Hematopoietic multipotent progenitor cell treated with erythropoietin and hydrocortisone succinate and interleukin-3 and kit ligand, for 15 days (in vitro differentiated cells): ENCODE data around the gene HNRNPAB.
"Not testable (repeated sequence)": the region's sequence is repeated elsewhere in the genome, so short reads cannot be mapped to it uniquely, and the experiment has no call there.

ENCODE experiments used
- DNase-seq: peaks from one replicate; pipeline ENCODE4 v3.0.0-alpha.2; 2015; ENCODE audit warnings: low spot score

The HNRNPAB gene

GRCh38 chr5:178196986-178197385 is 7.3 kb upstream of the HNRNPAB start:
- no peak for DNase-seq

GRCh38 chr5:178198151-178198550 is 6.2 kb upstream of the HNRNPAB start:
- not testable (repeated sequence) for DNase-seq

DNA sequence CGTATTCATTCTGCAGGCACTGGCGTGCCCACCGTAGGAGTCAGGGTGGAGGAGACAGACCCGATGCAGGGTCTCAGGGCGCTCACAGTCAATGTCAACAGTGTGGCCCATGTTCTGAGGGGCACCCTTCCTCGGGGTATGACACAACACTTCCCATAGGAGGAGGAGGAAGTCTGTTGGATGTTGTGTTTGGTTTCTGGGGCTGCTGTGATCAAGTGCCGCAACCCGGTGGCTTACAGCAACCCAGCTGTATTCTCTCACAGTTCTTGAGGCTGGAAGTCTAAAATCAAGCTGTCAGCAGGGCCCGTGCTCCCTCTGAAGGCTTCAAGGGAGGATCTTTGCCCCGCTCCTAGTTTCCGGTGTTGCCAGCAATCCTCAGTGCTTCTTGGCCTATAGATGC is 5.6 kb upstream of the HNRNPAB start:
- no peak for DNase-seq

GRCh38 chr5:178199581-178200434 is 4.5 kb upstream of the HNRNPAB start:
- DNase-seq = no peak

DNA sequence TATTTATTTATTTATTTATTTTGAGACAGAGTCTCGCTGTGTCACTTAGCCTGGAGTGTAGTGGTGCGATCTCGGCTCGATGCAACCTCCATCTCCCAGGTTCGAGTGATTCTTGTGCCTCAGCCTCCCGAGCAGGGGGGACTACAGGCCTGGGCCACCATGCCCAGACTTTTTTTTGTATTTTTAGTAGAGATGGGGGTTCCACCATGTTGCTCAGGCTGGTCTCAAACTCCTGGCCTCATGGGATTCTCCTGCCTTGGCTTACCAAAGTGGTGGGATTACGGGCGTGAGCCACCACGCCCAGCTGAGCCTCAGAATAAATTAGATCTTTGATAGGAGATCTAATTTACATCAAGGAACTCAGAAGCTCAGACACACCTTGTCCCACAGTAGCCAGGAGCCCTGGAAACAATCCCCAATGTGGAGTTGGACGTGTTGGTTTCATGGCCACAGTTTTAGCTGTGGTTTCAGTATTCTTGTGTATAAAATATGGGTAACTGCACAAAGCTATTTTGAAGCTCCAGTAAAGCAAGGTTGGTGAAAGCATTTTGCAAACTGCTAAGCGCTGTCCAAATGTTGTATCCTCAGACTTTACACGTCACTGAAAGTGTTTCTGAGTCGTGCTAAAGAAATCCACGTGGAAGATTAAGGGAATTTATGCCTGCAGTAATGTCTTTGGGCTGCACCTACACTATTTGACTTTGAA is 3.0 kb upstream of the HNRNPAB start:
- DNase-seq = no peak

- no peak for DNase-seq
These were observed 2.5 kb upstream of the HNRNPAB start for GRCh38 chr5:178201927-178202235.

DNA sequence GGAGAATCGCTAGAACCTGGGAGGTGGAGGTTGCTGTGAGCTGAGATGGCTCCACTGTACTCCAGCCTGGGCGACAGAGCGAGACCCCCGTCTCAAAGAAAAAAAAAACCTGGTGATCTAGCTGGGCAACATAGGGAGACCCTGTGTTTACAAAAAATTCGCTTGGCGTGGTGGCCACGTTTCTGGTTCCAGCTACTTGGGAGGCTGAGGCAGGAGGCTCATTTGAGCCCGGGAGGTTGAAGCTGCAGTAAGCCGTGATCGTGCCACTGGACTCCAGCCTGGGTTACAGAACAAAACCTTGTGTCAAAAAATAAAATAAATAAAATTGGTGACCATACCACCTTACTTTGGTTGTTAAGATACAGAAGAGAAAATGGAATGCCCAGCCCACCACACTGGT is 1.8 kb upstream of the HNRNPAB start:
- no peak for DNase-seq

- no peak for DNase-seq
These were observed 607 bp upstream of the HNRNPAB start for GRCh38 chr5:178203670-178204181.

DNA sequence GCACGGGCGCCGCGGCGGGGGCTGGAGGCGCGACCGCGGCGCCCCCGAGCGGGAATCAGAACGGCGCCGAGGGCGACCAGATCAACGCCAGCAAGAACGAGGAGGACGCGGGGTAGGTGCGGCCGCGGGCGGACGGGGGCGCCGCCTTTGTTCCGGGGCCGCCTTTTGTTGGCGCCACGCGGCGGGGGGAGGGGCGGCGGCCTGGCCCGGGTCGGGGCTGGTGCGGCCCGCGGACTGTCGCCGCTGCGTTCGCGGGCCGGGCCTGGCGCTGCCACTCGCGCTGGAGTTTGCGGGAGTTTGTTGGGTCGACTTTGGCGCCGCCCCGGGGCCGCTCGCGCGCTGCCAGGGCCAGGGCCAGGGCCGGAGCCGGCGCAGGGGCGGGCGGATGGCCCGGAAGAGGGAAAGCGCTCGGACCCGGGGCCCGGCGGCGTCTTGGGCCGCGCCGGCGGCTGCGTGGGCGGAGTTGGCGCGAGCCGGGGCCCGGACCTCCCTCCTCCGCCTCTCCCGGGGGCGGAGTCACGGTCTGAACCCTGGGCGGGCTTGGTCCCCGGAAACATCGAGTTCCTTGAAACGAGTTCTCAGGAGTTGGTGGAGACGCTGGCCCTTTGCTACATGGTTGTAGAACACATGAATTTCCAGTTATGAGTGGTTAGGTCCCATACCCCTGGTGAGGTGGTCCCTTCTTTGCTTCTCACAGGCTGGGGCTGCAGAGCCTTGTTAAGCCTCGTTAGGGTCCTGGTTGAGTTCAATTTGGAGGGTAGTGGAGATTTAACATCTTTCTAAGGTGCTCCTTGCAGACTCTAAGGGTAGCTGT is 809 bp downstream of the HNRNPAB start:
- DNase-seq = peak; percentile 81

- no peak for DNase-seq
These were observed 1.4 kb downstream of the HNRNPAB start for GRCh38 chr5:178205749-178206047.

GRCh38 chr5:178206166-178207101 is 2.1 kb downstream of the HNRNPAB start:
- peak; percentile 38 for DNase-seq

DNA sequence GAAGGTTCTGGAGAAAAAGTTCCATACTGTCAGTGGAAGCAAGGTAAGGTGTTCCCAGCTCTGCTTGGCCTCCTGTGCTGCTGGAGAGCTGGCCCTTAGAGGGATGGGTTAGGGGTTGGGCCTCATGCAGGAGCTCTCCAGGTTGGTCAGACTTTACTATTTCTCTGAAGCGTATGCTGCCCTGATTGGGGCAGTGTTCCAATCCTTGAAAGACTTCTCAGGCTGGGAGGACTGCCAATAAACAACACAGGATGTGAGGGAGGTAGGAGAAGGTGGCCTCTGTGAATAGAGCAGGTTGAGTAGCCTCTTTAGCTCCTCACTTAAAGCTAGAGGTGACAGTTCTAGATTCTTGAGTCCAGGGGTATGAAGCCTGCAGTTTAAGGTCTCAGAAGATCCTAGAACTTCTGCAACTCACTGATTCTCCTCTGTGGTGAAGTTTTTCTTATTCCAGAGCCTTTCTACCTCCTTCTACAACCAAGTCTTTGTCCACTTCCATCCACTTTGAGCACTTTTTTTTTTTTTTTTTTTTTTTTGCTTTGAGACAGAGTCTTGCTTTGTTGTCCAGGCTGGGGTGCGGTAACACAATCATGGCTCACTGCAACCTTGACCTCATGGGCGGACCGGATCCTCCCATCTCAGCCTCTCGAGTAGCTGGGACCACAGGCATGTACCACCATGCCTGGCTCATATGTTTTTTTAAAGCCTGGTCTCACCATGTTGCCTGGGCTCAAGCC is 3.0 kb downstream of the HNRNPAB start:
- no peak for DNase-seq

DNA sequence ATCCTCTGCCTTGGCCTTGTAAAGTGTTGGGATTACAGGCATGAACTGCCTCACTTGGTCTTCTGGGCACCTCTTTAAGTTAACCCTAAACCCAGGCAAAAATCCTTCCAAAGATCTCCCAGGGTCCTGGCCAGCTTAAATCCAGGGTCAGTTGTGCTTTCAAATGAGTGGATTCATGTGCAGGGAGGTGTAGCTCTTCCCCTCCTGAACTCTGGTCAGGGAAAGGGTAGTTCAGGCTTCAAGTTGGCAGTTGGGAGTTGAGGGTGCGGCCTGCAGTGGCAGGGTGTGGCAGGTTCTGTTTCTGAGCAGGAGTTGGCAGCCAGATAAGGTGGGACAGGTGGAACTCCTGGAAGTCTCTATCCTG is 3.6 kb downstream of the HNRNPAB start:
- DNase-seq = peak; percentile 57

DNA sequence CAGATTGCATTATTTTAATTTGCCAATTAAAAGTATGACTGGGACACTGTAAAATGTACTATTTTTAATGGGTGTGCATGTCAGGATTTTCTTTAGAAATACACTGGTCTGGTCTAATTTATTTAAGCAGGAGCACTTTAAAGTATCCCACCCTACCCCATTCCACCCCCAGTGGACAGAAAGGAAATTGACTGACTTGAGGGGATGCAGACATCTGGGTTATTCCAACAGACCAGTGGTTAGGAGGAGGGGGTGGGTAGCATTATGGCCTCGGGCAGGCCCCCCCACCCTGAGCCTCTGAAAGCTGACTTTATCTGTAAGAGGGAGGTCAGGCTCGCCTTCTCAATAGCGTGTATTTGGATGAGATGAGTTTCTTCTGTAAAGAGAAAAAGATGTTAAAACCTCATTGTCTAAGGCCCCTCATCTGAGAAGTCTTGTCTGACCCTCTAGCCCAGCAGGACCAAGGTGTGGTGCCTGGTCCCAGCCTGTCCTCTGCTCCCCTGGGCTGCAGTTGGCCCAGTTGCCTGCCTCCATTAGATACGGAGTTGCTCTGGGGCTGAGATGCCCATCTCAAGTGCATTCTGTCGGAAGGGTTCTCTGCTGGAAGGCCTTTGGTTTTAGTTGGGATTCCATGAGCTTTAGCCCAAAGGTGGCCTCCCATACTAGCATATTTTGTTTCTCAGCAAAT is 4.4 kb downstream of the HNRNPAB start:
- DNase-seq = no peak

- no peak for DNase-seq
These were observed 5.2 kb downstream of the HNRNPAB start for GRCh38 chr5:178209334-178210072.

GRCh38 chr5:178210073-178210535 is 5.8 kb downstream of the HNRNPAB start:
- DNase-seq = no peak

DNA sequence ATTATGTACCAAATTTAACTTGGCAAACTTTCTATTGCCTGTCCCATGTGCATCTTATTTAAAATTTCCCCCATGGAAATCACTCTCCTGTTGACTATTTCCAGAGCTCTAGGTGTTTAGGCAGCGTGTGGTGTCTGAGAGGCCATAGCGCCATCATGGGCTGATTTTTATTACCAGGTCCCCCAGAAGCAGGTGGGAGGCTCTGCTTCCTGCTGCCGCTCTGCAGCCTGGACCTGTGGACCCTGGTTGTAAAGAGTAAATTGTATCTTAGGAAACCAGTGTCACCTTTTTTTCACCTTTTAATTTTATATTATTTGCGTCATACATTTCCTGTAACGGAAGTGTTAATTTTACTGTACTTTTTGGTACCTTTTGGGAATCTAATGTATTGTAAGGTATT is 6.4 kb downstream of the HNRNPAB start:
- DNase-seq = no peak

DNA sequence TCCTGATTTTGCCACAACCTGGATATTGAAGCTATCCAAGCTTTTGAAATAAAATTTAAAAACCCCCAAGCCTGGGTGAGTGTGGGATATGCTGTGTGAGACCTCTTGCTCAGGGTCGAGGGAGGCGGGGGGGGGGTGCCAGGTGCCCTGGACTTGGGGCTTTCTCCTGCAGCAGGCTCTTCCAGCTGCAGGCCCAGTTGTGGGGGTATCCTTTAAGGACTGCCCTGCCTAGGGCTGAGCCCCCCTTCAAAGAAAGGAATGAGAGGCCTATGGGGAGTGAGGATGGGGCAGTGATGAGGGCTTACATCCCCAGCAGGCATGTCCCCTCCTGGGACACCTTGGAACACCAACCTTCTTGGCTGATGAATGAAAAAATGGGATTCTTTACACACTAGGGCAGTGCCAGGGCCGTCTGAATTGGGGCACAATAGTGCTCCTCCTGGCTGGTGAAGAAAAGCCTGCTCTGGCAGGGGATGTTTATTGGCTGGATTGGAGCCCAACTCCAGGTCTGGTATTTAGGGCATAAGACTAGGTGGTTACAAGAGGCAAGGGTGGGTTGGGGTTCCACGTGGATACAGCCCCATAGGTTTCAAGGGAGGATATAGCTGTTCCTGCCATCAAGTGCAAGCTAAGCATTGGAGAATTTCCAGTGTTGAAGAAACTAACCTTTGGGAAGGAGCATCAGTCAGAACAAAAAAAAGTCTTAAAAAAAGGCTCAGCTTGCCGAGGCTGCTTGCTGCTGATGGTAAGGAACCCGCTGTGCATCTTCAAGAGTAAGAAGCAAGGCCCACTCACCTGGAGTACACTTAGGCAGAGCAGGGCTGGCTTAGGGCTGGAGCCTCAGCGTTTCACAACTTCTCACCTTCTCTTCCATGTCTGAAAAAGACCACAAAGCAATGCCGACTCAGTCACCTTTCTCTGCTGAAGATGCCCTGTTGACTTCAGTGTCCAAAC is 7.0 kb downstream of the HNRNPAB start:
- no peak for DNase-seq
